H1 (cell line): Measurements from ENCODE around the gene LCE7A. TPM values are rescaled to one million over a fixed set of nuclear protein-coding genes. Genes with fewer than 3 reads are reported as not detected.

Source experiments
- CTCF ChIA-PET: fragments of 300-600 bp; sonication (Branson Sonifier 250); formaldehyde crosslinking; loops from one replicate; lab custom pipeline; 2021; ENCODE audit not compliant: partially characterized antibody; lab: Charles Lee
- POLR2A ChIA-PET: fragments of 300-600 bp; sonication (Branson Sonifier 250); formaldehyde crosslinking; loops from one replicate; lab custom pipeline; 2021; ENCODE audit warnings: inconsistent platforms; ENCODE audit not compliant: partially characterized antibody; lab: Charles Lee
- DNase-seq, 2 experiments: peaks; one replicate each; pipeline versions ENCODE4 v3.0.0 to v3.0.0-alpha.2; 2010 to 2022; ENCODE audit warnings: low spot score in 2 of 2, low read depth in 1 of 2, mixed read lengths in 1 of 2
- FAIRE-seq: peaks from 2 replicates; lab custom pipeline; 2011; peaks lifted over from hg19 to GRCh38; lab: Jason Lieb, UNC
- H2AFZ ChIP-seq: 2 replicates; pipeline ENCODE4 v1.8.1; 2012; ENCODE audit warnings: low read length, inconsistent platforms
- H2AK5ac ChIP-seq: 2 replicates; pipeline ENCODE4 v1.6.1; 2013; ENCODE audit warnings: low read depth, low read length
- H2BK120ac ChIP-seq: replicated peaks from 2 replicates; pipeline ENCODE3; 2013; ENCODE audit warnings: low read depth, low read length, inconsistent platforms
- H2BK12ac ChIP-seq: 2 replicates; pipeline ENCODE4 v1.6.1; 2013; ENCODE audit warnings: low read depth, low read length
- H2BK15ac ChIP-seq: 2 replicates; pipeline ENCODE4 v1.6.1; 2013; ENCODE audit warnings: low read length
- H2BK20ac ChIP-seq: 2 replicates; pipeline ENCODE4 v1.6.1; 2013; ENCODE audit warnings: low read length
- H2BK5ac ChIP-seq: 2 replicates; pipeline ENCODE4 v1.6.1; 2013; ENCODE audit warnings: low read depth, low read length
- H3K14ac ChIP-seq: 2 replicates; pipeline ENCODE4 v1.6.1; 2013; ENCODE audit warnings: inconsistent platforms; ENCODE audit not compliant: insufficient read length
- H3K18ac ChIP-seq: 2 replicates; pipeline ENCODE4 v1.6.1; 2013; ENCODE audit warnings: low read length; ENCODE audit errors: extremely low read depth
- H3K23ac ChIP-seq: 2 replicates; pipeline ENCODE4 v1.6.1; 2013; ENCODE audit warnings: inconsistent platforms; ENCODE audit not compliant: insufficient read length
- H3K23me2 ChIP-seq: 2 replicates; pipeline ENCODE4 v1.6.1; 2013; ENCODE audit warnings: low read depth, low read length
- H3K27ac ChIP-seq: 2 replicates; pipeline ENCODE4 v1.6.1; 2011; ENCODE audit warnings: low read depth, low read length, inconsistent platforms
- H3K27me3 ChIP-seq, 4 experiments: replicated peaks in 1 of 4; 1 replicate in 1 of 4; 2 replicates in 3 of 4; pipeline versions ENCODE4 v1.6.1 to v1.8.1; 2011 to 2013; ENCODE audit warnings: low read length in 3 of 4, mild to moderate bottlenecking in 3 of 4, inconsistent platforms in 2 of 4, mixed read lengths in 2 of 4, moderate library complexity in 1 of 4; ENCODE audit not compliant: control insufficient read depth in 3 of 4, insufficient read depth in 3 of 4; ENCODE audit errors: extremely low read depth in 1 of 4
- H3K36me3 ChIP-seq, 4 experiments: 2 replicates each; pipeline versions ENCODE4 v1.6.1 to v1.8.1; 2011 to 2013; ENCODE audit warnings: mild to moderate bottlenecking in 4 of 4, low read length in 3 of 4, moderate library complexity in 2 of 4, control low read depth in 1 of 4, inconsistent platforms in 1 of 4; ENCODE audit not compliant: insufficient read depth in 4 of 4, control insufficient read depth in 2 of 4
- H3K4ac ChIP-seq: replicated peaks from 2 replicates; pipeline ENCODE3; 2013; ENCODE audit warnings: low read length, low read depth, mixed read lengths, inconsistent platforms; ENCODE audit not compliant: insufficient read length
- H3K4me1 ChIP-seq, 4 experiments: replicated peaks in 1 of 4; 1 replicate in 1 of 4; 2 replicates in 3 of 4; pipeline versions ENCODE4 v1.6.1 to v1.8.1; 2011 to 2013; ENCODE audit warnings: low read length in 3 of 4, inconsistent platforms in 2 of 4, mixed read lengths in 1 of 4; ENCODE audit not compliant: insufficient read depth in 4 of 4, control insufficient read depth in 3 of 4
- H3K4me2 ChIP-seq, 2 experiments: 2 replicates each; pipeline versions ENCODE4 v1.6.1 to v1.8.1; 2011 to 2013; ENCODE audit warnings: low read depth in 2 of 2, low read length in 2 of 2, control low read depth in 1 of 2, inconsistent platforms in 1 of 2, mild to moderate bottlenecking in 1 of 2; ENCODE audit not compliant: insufficient read depth in 1 of 2
- H3K4me3 ChIP-seq, 4 experiments: fragments of 200-600, 300-600 bp in 1 of 4; sonication (generic), shearing (Covaris generic), sonication (Bioruptor Twin) in 1 of 4; 2 replicates each; pipeline versions ENCODE4 v1.5.1 to v1.8.1; 2011 to 2016; ENCODE audit warnings: low read length in 4 of 4, low read depth in 3 of 4, control low read depth in 2 of 4, inconsistent platforms in 2 of 4, mild to moderate bottlenecking in 2 of 4, mixed read lengths in 1 of 4, moderate library complexity in 1 of 4; ENCODE audit not compliant: insufficient read depth in 2 of 4; ENCODE audit errors: extremely low read depth in 1 of 4
- H3K56ac ChIP-seq: replicated peaks from 2 replicates; pipeline ENCODE3; 2013; ENCODE audit warnings: low read depth, mild to moderate bottlenecking, mixed read lengths, low read length, inconsistent platforms; ENCODE audit not compliant: insufficient read length
- H3K79me1 ChIP-seq: 2 replicates; pipeline ENCODE4 v1.6.1; 2013; ENCODE audit warnings: low read depth, low read length, control low read depth
- H3K79me2 ChIP-seq, 2 experiments: 2 replicates each; pipeline versions ENCODE4 v1.6.1 to v1.8.1; 2012 to 2013; ENCODE audit warnings: low read length in 2 of 2, mild to moderate bottlenecking in 2 of 2, inconsistent platforms in 1 of 2; ENCODE audit not compliant: insufficient read depth in 2 of 2, control insufficient read depth in 1 of 2
- H3K9ac ChIP-seq, 4 experiments: replicated peaks in 1 of 4; 1 replicate in 1 of 4; 2 replicates in 3 of 4; pipeline versions ENCODE4 v1.6.1 to v1.8.1; 2011 to 2013; ENCODE audit warnings: low read depth in 3 of 4, low read length in 3 of 4, control low read depth in 2 of 4, mild to moderate bottlenecking in 2 of 4, moderate library complexity in 2 of 4, inconsistent platforms in 1 of 4; ENCODE audit errors: extremely low read depth in 1 of 4
- H3K9me3 ChIP-seq, 2 experiments: 2 replicates each; pipeline versions ENCODE4 v1.6.1 to v1.8.1; 2012 to 2013; ENCODE audit warnings: mild to moderate bottlenecking in 2 of 2, moderate library complexity in 2 of 2, control low read depth in 1 of 2, inconsistent platforms in 1 of 2, low read depth in 1 of 2, low read length in 1 of 2, mixed read lengths in 1 of 2; ENCODE audit not compliant: insufficient read depth in 2 of 2
- H4K20me1 ChIP-seq, 2 experiments: replicated peaks in 1 of 2; 2 replicates each; pipeline versions ENCODE3 to v1.8.1; 2011 to 2013; ENCODE audit warnings: inconsistent platforms in 2 of 2, low read length in 2 of 2, mild to moderate bottlenecking in 1 of 2; ENCODE audit not compliant: insufficient read depth in 2 of 2, control insufficient read depth in 1 of 2
- H4K5ac ChIP-seq: 2 replicates; pipeline ENCODE4 v1.6.1; 2013; ENCODE audit warnings: low read length, low read depth, mixed read lengths, inconsistent platforms; ENCODE audit not compliant: insufficient read length
- H4K8ac ChIP-seq: 2 replicates; pipeline ENCODE4 v1.8.0; 2013; ENCODE audit warnings: mild to moderate bottlenecking, moderate library complexity, low read length, inconsistent platforms; ENCODE audit not compliant: insufficient read depth; ENCODE audit errors: extremely low read depth
- H4K91ac ChIP-seq: replicated peaks from 2 replicates; pipeline ENCODE3; 2013; ENCODE audit warnings: low read length, mixed read lengths, inconsistent platforms; ENCODE audit not compliant: insufficient read length
- RNF2 ChIP-seq: fragments of 200-900, 300-1000 bp; sonication (generic); IDR thresholded peaks from 2 replicates; pipeline ENCODE4 v1.7.1; 2016; ENCODE audit warnings: borderline replicate concordance, low read depth, mild to moderate bottlenecking, antibody characterized with exemption, low read length; ENCODE audit not compliant: poor library complexity, severe bottlenecking; ENCODE audit errors: missing control alignments
- WGBS, 2 experiments: shearing (Covaris generic) in 1 of 2; methylation state at CpG; one replicate each; pipeline versions ENCODE4 v1.1.6 to v1.1.7; 2013 to 2015; ENCODE audit warnings: low lambda C conversion rate in 2 of 2, mixed read lengths in 2 of 2, inconsistent platforms in 1 of 2, low coverage in 1 of 2, missing lambda C conversion rate in 1 of 2; ENCODE audit not compliant: insufficient replicate concordance in 2 of 2, insufficient coverage in 1 of 2, insufficient read length in 1 of 2; ENCODE audit errors: extremely low coverage in 1 of 2, missing lambda C conversion rate in 1 of 2; 5-methylcytosine and 5-hydroxymethylcytosine counted together
- polyA plus RNA-seq, 7 experiments: library from polyadenylated mRNA; depleted of rRNA in 3 of 7; stranded (reverse) in 5 of 7; unstranded in 2 of 7; fragments of >200 nt in 5 of 7; fragments of 200-250 nt in 2 of 7; gene quantifications; 1 replicate in 5 of 7; 2 replicates in 1 of 7; 4 replicates in 1 of 7; pipeline versions ENCODE4 v1.2.1 to v1.2.3, GENCODE V29; 2011 to 2013; ENCODE audit warnings: missing spikeins in 2 of 7, mixed read lengths in 2 of 7
- total RNA-seq: library from RNA; stranded (reverse); fragmentation: NEBNext Ultra II Directional; extraction: Animal tissue kit (Norgen Biotek cat#: 25700); gene quantifications from 2 replicates; pipeline ENCODE4 v1.2.1, GENCODE V29; 2021

Gene LCE7A
- total and polyA plus RNA-seq, 2 of the 8 experiments (the other 6 are each of a cell fraction or from before 2014, with no cell fraction given) = not detected

GRCh38 chr1:152904688-152905440 is 45.1 kb downstream of the LCE7A start:
- Histone ChIP-seq H3K23me2 (no peaks in the 10 kb centered on the region), H2BK12ac (no peak overlapping the region), H4K5ac (no peak overlapping the region), H2BK5ac (no peak overlapping the region), H3K27ac (no peak overlapping the region), H3K4me3 (no peak overlapping the region), H2AK5ac (no peak overlapping the region), H2AFZ (no peak overlapping the region), H3K36me3 (no peaks in the 10 kb centered on the region), H3K9me3 (peaks cover 4 to 14% of the 10 kb centered on the region in 2 experiments; a peak in 3 of 4 replicates), H3K23ac (no peak overlapping the region), H3K4ac (no peak overlapping the region), H4K8ac (no peak overlapping the region), H4K91ac (no peak overlapping the region), H3K18ac (no peak overlapping the region), H4K20me1 (no peaks in the 10 kb centered on the region), H2BK15ac (no peak overlapping the region), H2BK20ac (no peak overlapping the region), H3K4me2 (no peak overlapping the region), H3K79me1 (no peaks in the 10 kb centered on the region), H3K56ac (no peak overlapping the region), H3K27me3 (no peaks in the 10 kb centered on the region), H3K4me1 (no peaks in the 10 kb centered on the region), H3K9ac (no peak overlapping the region), H3K79me2 (no peaks in the 10 kb centered on the region), H2BK120ac (no peak overlapping the region), H3K14ac (no peak overlapping the region)
- ChIA-PET POLR2A (no interaction called here), CTCF (interaction anchor here (0.9 to 2.3 kb wide), 3 partner anchors 34 to 288 kb away, joined by 4 to 9 read pairs (median 4); no protein-coding TSS in a partner anchor)
- FAIRE-seq = no peak
- DNase-seq = no peak
- WGBS, 2 experiments = 88% methylated on average over 7 of the region's 7 CpGs; no CpG with 5 or more reads in 1 of the 2 experiments
- TF ChIP-seq RNF2 = no peak
